ENCODE data around the gene SLC27A5.

Gene SLC27A5

GRCh38 chr19:58536852-58537798 lies 25.3 kb upstream of the SLC27A5 start:
- ChIA-PET CTCF (no interaction called here), POLR2A (no interaction called here)
- DNase-seq (ENCODE audit: extremely low spot score), result no peak
- TF ChIP-seq ELF4 (IDR thresholded peaks at IDR 0.05), result no peak
- TF ChIP-seq SP1 (IDR thresholded peaks at IDR 0.05), result no peak
- no peak for TF ChIP-seq LEF1 (IDR thresholded peaks at IDR 0.05; ENCODE audit: borderline replicate concordance)

DNA sequence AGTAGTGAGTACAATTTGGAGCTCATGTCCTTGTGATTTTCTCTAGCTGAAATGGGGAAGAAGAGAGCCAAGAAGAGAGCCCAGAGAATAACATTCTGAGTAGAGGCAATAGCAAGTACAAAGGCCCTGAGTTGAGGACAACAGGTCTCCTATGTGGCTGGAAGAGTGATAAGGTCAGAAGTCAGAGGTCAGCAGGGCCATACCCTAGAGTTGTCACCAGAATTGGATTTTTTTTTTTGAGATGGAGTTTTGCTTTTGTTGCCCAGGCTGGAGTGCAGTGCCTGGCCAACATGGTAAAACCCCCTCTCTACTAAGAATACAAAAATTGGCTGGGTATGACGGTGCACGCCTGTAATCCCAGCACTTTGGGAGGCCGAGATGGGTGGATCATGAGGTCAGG lies 24.1 kb upstream of the SLC27A5 start:
- TF ChIP-seq NFRKB (IDR thresholded peaks at IDR 0.05), result no peak
- TF ChIP-seq FOXM1 (IDR thresholded peaks at IDR 0.05; ENCODE audit: borderline replicate concordance), result no peak
- TF ChIP-seq HDGF (IDR thresholded peaks at IDR 0.05; ENCODE audit: borderline replicate concordance), result no peak
- no peak for TF ChIP-seq L3MBTL2 (conservative IDR thresholded peaks at IDR 0.05)
- no peak for TF ChIP-seq SUZ12 (IDR thresholded peaks at IDR 0.05)
- CTCF ChIA-PET, result no interaction called here
- no peak for DNase-seq (ENCODE audit: extremely low spot score)
- POLR2A ChIA-PET, result interaction anchor here (1.4 kb wide), 1 partner anchor 8 kb away, joined by 6 read pairs; the partner anchor contains the start of gene TRIM28

- TF ChIP-seq FOXM1 (IDR thresholded peaks at IDR 0.05; ENCODE audit: borderline replicate concordance) (no peak), NFRKB (IDR thresholded peaks at IDR 0.05) (no peak), FOXA1 (IDR thresholded peaks at IDR 0.05) (no peak), ARNT (IDR thresholded peaks at IDR 0.05) (no peak), LEF1 (IDR thresholded peaks at IDR 0.05; ENCODE audit: borderline replicate concordance) (no peak), FOXK2 (IDR thresholded peaks at IDR 0.05) (no peak), TARDBP (IDR thresholded peaks at IDR 0.05) (no peak), ELF4 (IDR thresholded peaks at IDR 0.05) (no peak), L3MBTL2 (conservative IDR thresholded peaks at IDR 0.05) (no peak), CTBP1 (IDR thresholded peaks at IDR 0.05; ENCODE audit: borderline replicate concordance) (no peak), HDGF (IDR thresholded peaks at IDR 0.05; ENCODE audit: borderline replicate concordance) (no peak), ZNF384 (IDR thresholded peaks at IDR 0.05) (no peak), SUZ12 (IDR thresholded peaks at IDR 0.05) (no peak), SP1 (IDR thresholded peaks at IDR 0.05) (no peak)
- TF ChIP-seq, protein P1, sequence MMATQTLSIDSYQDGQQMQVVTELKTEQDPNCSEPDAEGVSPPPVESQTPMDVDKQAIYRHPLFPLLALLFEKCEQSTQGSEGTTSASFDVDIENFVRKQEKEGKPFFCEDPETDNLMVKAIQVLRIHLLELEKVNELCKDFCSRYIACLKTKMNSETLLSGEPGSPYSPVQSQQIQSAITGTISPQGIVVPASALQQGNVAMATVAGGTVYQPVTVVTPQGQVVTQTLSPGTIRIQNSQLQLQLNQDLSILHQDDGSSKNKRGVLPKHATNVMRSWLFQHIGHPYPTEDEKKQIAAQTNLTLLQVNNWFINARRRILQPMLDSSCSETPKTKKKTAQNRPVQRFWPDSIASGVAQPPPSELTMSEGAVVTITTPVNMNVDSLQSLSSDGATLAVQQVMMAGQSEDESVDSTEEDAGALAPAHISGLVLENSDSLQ (IDR thresholded peaks at IDR 0.05), result no peak
- POLR2A ChIA-PET, result interaction anchor here (1.4 kb wide), 1 partner anchor 12 kb away, joined by 5 read pairs; the partner anchor contains the start of gene TRIM28
- CTCF ChIA-PET, result no interaction called here
- no peak for DNase-seq (ENCODE audit: extremely low spot score)
Observed at GRCh38 chr19:58531034-58531840, 19.4 kb upstream of the SLC27A5 start.

DNA sequence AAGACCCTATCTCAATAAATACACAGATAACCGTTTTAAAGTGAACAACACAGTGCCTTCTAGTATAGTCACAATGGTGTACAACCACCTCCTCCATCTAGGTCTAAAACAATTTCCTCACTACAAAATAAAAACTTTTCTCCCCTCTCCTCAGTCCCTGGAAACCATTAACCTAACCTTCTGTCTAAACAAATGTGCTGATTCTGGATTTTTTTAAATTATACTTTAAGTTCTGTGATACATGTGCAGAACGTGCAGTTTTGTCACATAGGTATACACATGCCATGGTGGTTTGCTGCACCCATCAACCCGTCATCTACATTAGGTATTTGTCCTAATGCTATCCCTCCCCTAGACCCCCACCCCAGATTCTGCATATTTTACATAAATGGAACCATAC lies 17.6 kb upstream of the SLC27A5 start:
- ChIA-PET CTCF (interaction anchor here (0.8 to 1.4 kb wide), 2 partner anchors 10 to 142 kb away, joined by 3 to 5 read pairs; partner anchors contain the start of gene ZBTB45), POLR2A (interaction anchor here (0.9 to 1.1 kb wide), 2 partner anchors 9 to 14 kb away, joined by 3 to 5 read pairs; partner anchors contain the start of genes TRIM28 and ZBTB45)
- DNase-seq (ENCODE audit: extremely low spot score), result no peak
- no peak for TF ChIP-seq NFRKB (IDR thresholded peaks at IDR 0.05)
- TF ChIP-seq FOXM1 (IDR thresholded peaks at IDR 0.05; ENCODE audit: borderline replicate concordance), result no peak
- TF ChIP-seq FOXK2 (IDR thresholded peaks at IDR 0.05), result no peak
- no peak for TF ChIP-seq SUZ12 (IDR thresholded peaks at IDR 0.05)
- no peak for TF ChIP-seq TARDBP (IDR thresholded peaks at IDR 0.05)
- no peak for TF ChIP-seq ZNF384 (IDR thresholded peaks at IDR 0.05)
- no peak for TF ChIP-seq ELF4 (IDR thresholded peaks at IDR 0.05)
- TF ChIP-seq, protein P1 (IDR thresholded peaks at IDR 0.05), result no peak
- no peak for TF ChIP-seq ARNT (IDR thresholded peaks at IDR 0.05)
- no peak for TF ChIP-seq FOXA1 (IDR thresholded peaks at IDR 0.05)
- TF ChIP-seq BHLHE40 (IDR thresholded peaks at IDR 0.05; ENCODE audit: borderline replicate concordance), result no peak
- TF ChIP-seq CTBP1 (IDR thresholded peaks at IDR 0.05; ENCODE audit: borderline replicate concordance), result no peak
- no peak for TF ChIP-seq LEF1 (IDR thresholded peaks at IDR 0.05; ENCODE audit: borderline replicate concordance)
- TF ChIP-seq L3MBTL2 (conservative IDR thresholded peaks at IDR 0.05), result no peak
- no peak for TF ChIP-seq HDGF (IDR thresholded peaks at IDR 0.05; ENCODE audit: borderline replicate concordance)
- TF ChIP-seq SP1 (IDR thresholded peaks at IDR 0.05), result no peak

DNA sequence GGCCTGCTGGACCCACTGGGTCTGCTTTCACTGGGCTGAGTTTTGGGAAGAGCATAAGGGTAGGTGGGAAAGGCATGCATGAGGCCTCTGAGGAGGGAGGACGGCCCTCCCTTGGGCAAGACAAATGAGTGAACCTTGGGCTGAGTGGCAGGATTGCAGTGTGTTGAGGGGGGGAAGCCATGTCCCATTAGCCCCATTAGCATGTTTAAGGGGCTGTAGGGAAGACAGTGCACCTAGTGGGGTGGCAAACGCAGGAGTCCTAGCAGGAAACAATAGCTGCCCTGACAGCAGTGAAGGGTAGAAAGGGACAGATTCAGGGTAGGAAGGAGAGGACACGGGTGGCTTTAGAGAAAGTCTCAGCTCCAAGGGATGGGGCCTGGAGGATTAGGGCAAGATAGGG lies 10.9 kb upstream of the SLC27A5 start:
- no peak for DNase-seq (ENCODE audit: extremely low spot score)
- CTCF ChIA-PET, result no interaction called here
- no peak for TF ChIP-seq NFRKB (IDR thresholded peaks at IDR 0.05)
- TF ChIP-seq SP1 (IDR thresholded peaks at IDR 0.05), result no peak
- TF ChIP-seq SUZ12 (IDR thresholded peaks at IDR 0.05), result no peak
- no peak for TF ChIP-seq FOXM1 (IDR thresholded peaks at IDR 0.05; ENCODE audit: borderline replicate concordance)
- TF ChIP-seq HDGF (IDR thresholded peaks at IDR 0.05; ENCODE audit: borderline replicate concordance), result no peak
- TF ChIP-seq FOXK2 (IDR thresholded peaks at IDR 0.05), result no peak
- no peak for TF ChIP-seq ZNF384 (IDR thresholded peaks at IDR 0.05)
- TF ChIP-seq ELF4 (IDR thresholded peaks at IDR 0.05), result no peak
- TF ChIP-seq ARNT (IDR thresholded peaks at IDR 0.05), result no peak
- TF ChIP-seq CTBP1 (IDR thresholded peaks at IDR 0.05; ENCODE audit: borderline replicate concordance), result no peak
- TF ChIP-seq, protein P1 (IDR thresholded peaks at IDR 0.05), result no peak
- no peak for TF ChIP-seq TARDBP (IDR thresholded peaks at IDR 0.05)
- TF ChIP-seq BHLHE40 (IDR thresholded peaks at IDR 0.05; ENCODE audit: borderline replicate concordance), result no peak
- no peak for TF ChIP-seq LEF1 (IDR thresholded peaks at IDR 0.05; ENCODE audit: borderline replicate concordance)
- no peak for TF ChIP-seq FOXA1 (IDR thresholded peaks at IDR 0.05)
- no peak for TF ChIP-seq L3MBTL2 (conservative IDR thresholded peaks at IDR 0.05)
- POLR2A ChIA-PET, result interaction anchor here (1.2 to 7.8 kb wide), 2 partner anchors 21 to 37 kb away, joined by 3 to 96 read pairs; partner anchors contain the start of gene TRIM28

All from HEK293T (cell line).